Breast epithelium (tissue), 4 donors: ENCODE results near the gene NUP88. TPM values are rescaled to one million over a fixed set of nuclear protein-coding genes. Genes with fewer than 3 reads are reported as not detected.

Experiments
- DNase-seq, 2 donors: peaks; one replicate each; pipeline ENCODE4 v3.0.0-alpha.2; 2019; ENCODE audit warnings: low spot score in 2 of 2
- H3K27ac ChIP-seq, 2 donors: fragments of 200-600 bp; sonication (generic) in 1 of 2; one replicate each; pipeline ENCODE4 v1.5.1; 2016 to 2019; ENCODE audit warnings: mild to moderate bottlenecking in 1 of 2
- H3K27me3 ChIP-seq, 2 donors: fragments of 200-600 bp; sonication (generic) in 1 of 2; one replicate each; pipeline versions ENCODE4 v1.5.1 to v1.6.0; 2017 to 2019; ENCODE audit warnings: control low read depth in 1 of 2, mild to moderate bottlenecking in 1 of 2
- H3K36me3 ChIP-seq: fragments of 200-600 bp; one replicate; pipeline ENCODE4 v1.5.1; 2019
- H3K4me1 ChIP-seq, 2 donors: fragments of 200-600 bp; sonication (generic); one replicate each; pipeline ENCODE4 v1.5.1; 2016 to 2019; ENCODE audit warnings: control low read depth in 1 of 2
- H3K4me3 ChIP-seq, 3 donors: fragments of 200-600 bp; sonication (generic); 1 replicate in 2 of 3; 2 replicates in 1 of 3; pipeline ENCODE4 v1.5.1; 2016 to 2019; ENCODE audit warnings: mild to moderate bottlenecking in 3 of 3, moderate library complexity in 2 of 3
- H3K9me3 ChIP-seq, 2 donors: fragments of 200-600 bp; sonication (generic) in 1 of 2; one replicate each; pipeline ENCODE4 v1.5.1; 2016 to 2019; ENCODE audit warnings: control low read depth in 1 of 2
- CTCF ChIP-seq, 3 donors: fragments of 450-650 bp; IDR thresholded peaks; one replicate each; pipeline ENCODE4 v1.5.1; 2016 to 2017; ENCODE audit warnings: antibody characterized with exemption in 3 of 3, mild to moderate bottlenecking in 3 of 3, moderate library complexity in 3 of 3
- POLR2A ChIP-seq: fragments of 450-650 bp; IDR thresholded peaks from one replicate; pipeline ENCODE4 v1.6.1; 2016; ENCODE audit warnings: antibody characterized with exemption, mild to moderate bottlenecking, moderate library complexity
- POLR2AphosphoS5 ChIP-seq, 3 donors: sonication (generic); formaldehyde crosslinking; IDR thresholded peaks; one replicate each; pipeline ENCODE4 v1.6.1; 2017; ENCODE audit warnings: antibody characterized with exemption in 3 of 3
- intact Hi-C: fragments of 100-400 bp; cut with DNase I; formaldehyde crosslinking; loops from one replicate; pipeline ENCODE4 v1.15.1; 2023; ENCODE audit warnings: low total_unique reads
- total RNA-seq, 3 donors: library from RNA; depleted of rRNA; stranded (reverse); fragments of >200 nt; gene quantifications; one replicate each; pipeline ENCODE4 v1.1.0, GENCODE V29; 2016

The NUP88 gene
- total RNA-seq, 3 donors from 2014 or later: 52.8 to 139 (median 102) TPM

- Histone ChIP-seq H3K9me3 (no peaks in the 10 kb centered on the region), H3K4me1 (no peaks in the 10 kb centered on the region), H3K36me3 (no peaks in the 10 kb centered on the region), H3K27me3 (no peaks in the 10 kb centered on the region), H3K27ac (peak overlapping the region; percentile 75 to 80), H3K4me3 (no peak overlapping the region)
- DNase-seq: peak in 1 of 2 donors; percentile 70
- TF ChIP-seq POLR2AphosphoS5 (IDR thresholded peaks at IDR 0.05): no peak
- intact Hi-C loops: no loop called here
Measured at GRCh38 chr17:5446786-5447185, 27.3 kb upstream of the NUP88 start.

GRCh38 chr17:5444209-5444608 is 24.7 kb upstream of the NUP88 start:
- no peaks in the 10 kb centered on the region for H3K9me3 ChIP-seq
- no peaks in the 10 kb centered on the region for H3K36me3 ChIP-seq
- no peak overlapping the region for H3K27ac ChIP-seq
- no peak for TF ChIP-seq CTCF (IDR thresholded peaks at IDR 0.05)
- no peak for TF ChIP-seq POLR2AphosphoS5 (IDR thresholded peaks at IDR 0.05)
- TF ChIP-seq POLR2A: no peak
- no peak overlapping the region for H3K4me3 ChIP-seq
- H3K4me1 ChIP-seq: no peaks in the 10 kb centered on the region
- H3K27me3 ChIP-seq: no peaks in the 10 kb centered on the region
- intact Hi-C loops: no loop called here
- no peak for DNase-seq

- Histone ChIP-seq H3K4me3 (no peak overlapping the region), H3K36me3 (no peaks in the 10 kb centered on the region), H3K9me3 (no peaks in the 10 kb centered on the region), H3K4me1 (no peaks in the 10 kb centered on the region), H3K27me3 (no peaks in the 10 kb centered on the region), H3K27ac (no peak overlapping the region)
- intact Hi-C loops: no loop called here
- no peak for TF ChIP-seq POLR2AphosphoS5 (IDR thresholded peaks at IDR 0.05)
- no peak for TF ChIP-seq POLR2A
- no peak for TF ChIP-seq CTCF (IDR thresholded peaks at IDR 0.05)
- DNase-seq: no peak
Measured at GRCh38 chr17:5443728-5444127, 24.3 kb upstream of the NUP88 start.

- H3K27me3 ChIP-seq: no peaks in the 10 kb centered on the region
- H3K27ac ChIP-seq: peak overlapping the region; percentile 79 to 83
- DNase-seq: no peak
- H3K36me3 ChIP-seq: no peaks in the 10 kb centered on the region
- intact Hi-C loops: loop anchor here (10.0 kb wide), 1 partner anchor 1615 kb away; no protein-coding TSS in a partner anchor
- H3K9me3 ChIP-seq: no peaks in the 10 kb centered on the region
- H3K4me3 ChIP-seq: peak overlapping the region; percentile 64 to 85 (median 80)
- TF ChIP-seq CTCF (IDR thresholded peaks at IDR 0.05) (peak in 1 of 3 donors; percentile 51), POLR2AphosphoS5 (IDR thresholded peaks at IDR 0.05) (no peak), POLR2A (no peak)
- H3K4me1 ChIP-seq: peaks cover 0 to 10% of the 10 kb centered on the region in 2 donors
Measured at GRCh38 chr17:5439446-5439764, 19.9 kb upstream of the NUP88 start.

- Histone ChIP-seq H3K27me3 (no peaks in the 10 kb centered on the region), H3K36me3 (no peaks in the 10 kb centered on the region), H3K9me3 (no peaks in the 10 kb centered on the region), H3K27ac (peak within 1 kb of the TSS; percentile 79 to 83), H3K4me1 (peaks cover 0 to 10% of the 10 kb centered on the region in 2 donors), H3K4me3 (peak within 1 kb of the TSS; percentile 64 to 85 (median 80))
- DNase-seq: peak; percentile 83 to 93
- TF ChIP-seq CTCF (IDR thresholded peaks at IDR 0.05) (peak; percentile 95 to 99 (median 99)), POLR2A (no peak), POLR2AphosphoS5 (IDR thresholded peaks at IDR 0.05) (peak; percentile 42 to 63 (median 46))
- intact Hi-C loops: loop anchor here (10.0 kb wide), 1 partner anchor 1614 kb away; no protein-coding TSS in a partner anchor
Measured at GRCh38 chr17:5438716-5439445, 19.4 kb upstream of the NUP88 start, which contains the start of gene C1QBP. Gene C1QBP, minus strand, starts transcription at chr17:5439155. Its CDS starts 82 bp downstream, at chr17:5439073.
